Nephron progenitor cell (in vitro differentiated cells): ENCODE data around the gene MMP14.
A peak's percentile ranks its signal among the peaks of the same experiment; 100 is the strongest.
"Not testable (repeated sequence)": the region's sequence is repeated elsewhere in the genome, so short reads cannot be mapped to it uniquely, and the experiment has no call there.

Source experiments
- DNase-seq: peaks from one replicate; pipeline ENCODE4 v3.0.0; 2021
- H3K27ac Mint-ChIP-seq: 2 replicates; pipeline ENCODE4 v1.8.0; 2021; ENCODE audit warnings: mild to moderate bottlenecking, moderate library complexity, mixed read lengths
- H3K27me3 Mint-ChIP-seq: 2 replicates; pipeline ENCODE4 v1.8.0; 2021; ENCODE audit warnings: mild to moderate bottlenecking, low read depth, mixed read lengths; ENCODE audit not compliant: poor library complexity
- H3K36me3 Mint-ChIP-seq: 2 replicates; pipeline ENCODE4 v1.8.0; 2021; ENCODE audit warnings: low read depth, mixed read lengths
- H3K4me1 Mint-ChIP-seq: 2 replicates; pipeline ENCODE4 v1.8.0; 2021; ENCODE audit warnings: mixed read lengths
- H3K4me3 Mint-ChIP-seq: 2 replicates; pipeline ENCODE4 v1.8.0; 2021; ENCODE audit warnings: mild to moderate bottlenecking, moderate library complexity, mixed read lengths
- H3K9me3 Mint-ChIP-seq: 2 replicates; pipeline ENCODE4 v1.8.0; 2021; ENCODE audit warnings: mild to moderate bottlenecking, moderate library complexity, mixed read lengths
- CTCF ChIP-seq: fragments of 200-600 bp; sonication (generic); IDR thresholded peaks from 2 replicates; pipeline ENCODE4 v1.5.0; 2021; ENCODE audit warnings: antibody characterized with exemption

The MMP14 gene

GRCh38 chr14:22836301-22837113 is at the start of gene MMP14:
Gene MMP14, plus strand, starts transcription at chr14:22836585. Its CDS starts 233 bp downstream, at chr14:22836818.
- peak; percentile 57 for DNase-seq
- Mint-ChIP-seq H3K4me3 (peak within 1 kb of the TSS; percentile 99), H3K4me1 (peaks cover 38% of the 10 kb centered on the region), H3K27me3 (peaks cover 4% of the 10 kb centered on the region), H3K27ac (peak within 1 kb of the TSS; percentile 98), H3K9me3 (no peaks in the 10 kb centered on the region), H3K36me3 (peaks cover 40% of the 10 kb centered on the region)
- peak; percentile 27 for TF ChIP-seq CTCF

- no peak overlapping the region for H3K27ac Mint-ChIP-seq
- H3K36me3 Mint-ChIP-seq = no peaks in the 10 kb centered on the region
- no peak overlapping the region for H3K4me3 Mint-ChIP-seq
- TF ChIP-seq CTCF = no peak
- peaks cover 3% of the 10 kb centered on the region for H3K27me3 Mint-ChIP-seq
- H3K9me3 Mint-ChIP-seq = no peaks in the 10 kb centered on the region
- DNase-seq = no peak
- peaks cover 2% of the 10 kb centered on the region for H3K4me1 Mint-ChIP-seq
These were observed 49.7 kb upstream of the MMP14 start for GRCh38 chr14:22786685-22787084.

GRCh38 chr14:22791301-22791700 is 45.1 kb upstream of the MMP14 start:
- no peak for DNase-seq
- peaks cover 21% of the 10 kb centered on the region for H3K4me1 Mint-ChIP-seq
- no peak overlapping the region for H3K27ac Mint-ChIP-seq
- H3K36me3 Mint-ChIP-seq = no peaks in the 10 kb centered on the region
- no peak overlapping the region for H3K4me3 Mint-ChIP-seq
- H3K27me3 Mint-ChIP-seq = no peaks in the 10 kb centered on the region
- TF ChIP-seq CTCF = no peak
- peaks cover 4% of the 10 kb centered on the region for H3K9me3 Mint-ChIP-seq

- no peak overlapping the region for H3K27ac Mint-ChIP-seq
- DNase-seq = no peak
- no peak for TF ChIP-seq CTCF
- H3K36me3 Mint-ChIP-seq = no peaks in the 10 kb centered on the region
- peaks cover 27% of the 10 kb centered on the region for H3K4me1 Mint-ChIP-seq
- no peak overlapping the region for H3K4me3 Mint-ChIP-seq
- H3K9me3 Mint-ChIP-seq = peaks cover 4% of the 10 kb centered on the region
- no peaks in the 10 kb centered on the region for H3K27me3 Mint-ChIP-seq
These were observed 44.2 kb upstream of the MMP14 start for GRCh38 chr14:22792158-22792557.

DNA sequence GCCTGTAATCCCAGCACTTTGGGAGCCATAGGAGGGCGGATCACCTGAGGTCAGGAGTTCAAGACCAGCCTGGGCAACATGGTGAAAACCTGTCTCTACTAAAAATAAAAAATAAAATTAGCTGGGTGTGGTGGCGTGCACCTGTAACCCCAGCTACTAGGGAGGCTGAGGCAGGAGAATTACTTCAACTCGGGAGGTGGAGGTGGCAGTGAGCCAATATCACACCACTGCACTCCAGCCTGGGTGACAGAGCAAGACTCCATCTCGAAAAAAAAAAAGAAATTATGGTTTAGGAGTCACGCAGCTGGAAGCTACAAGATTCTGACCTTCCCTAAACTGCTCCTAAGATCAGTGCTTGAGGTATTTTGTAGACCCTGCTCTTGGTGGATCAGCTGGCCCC is 42.8 kb upstream of the MMP14 start:
- not testable (repeated sequence) for H3K27ac Mint-ChIP-seq, H3K36me3 Mint-ChIP-seq
- H3K4me1 Mint-ChIP-seq = peaks cover 31% of the 10 kb centered on the region

GRCh38 chr14:22793976-22794375 is 42.4 kb upstream of the MMP14 start:
- Mint-ChIP-seq H3K4me1 (peaks cover 31% of the 10 kb centered on the region), H3K36me3 (no peaks in the 10 kb centered on the region), H3K27ac (peak overlapping the region; percentile 90), H3K4me3 (no peak overlapping the region), H3K9me3 (peaks cover 4% of the 10 kb centered on the region), H3K27me3 (peaks cover 3% of the 10 kb centered on the region)
- no peak for TF ChIP-seq CTCF
- no peak for DNase-seq

More for the DNA sequence above, 42.8 kb upstream of the MMP14 start:
- not testable (repeated sequence) for DNase-seq, H3K27me3 Mint-ChIP-seq, H3K9me3 Mint-ChIP-seq, H3K4me3 Mint-ChIP-seq
